GM12891 (cell line): ENCODE results near the gene KRTAP1-4.

Experiments used
- POLR2A ChIP-seq: IDR thresholded peaks from 2 replicates; pipeline ENCODE4 v1.6.1; 2011; ENCODE audit warnings: low read depth, low read length, control low read depth
- POLR2AphosphoS5 ChIP-seq: IDR thresholded peaks from 2 replicates; pipeline ENCODE4 v1.6.1; 2011; ENCODE audit warnings: low read depth, low read length, control low read depth
- SPI1 ChIP-seq: IDR thresholded peaks from 2 replicates; pipeline ENCODE4 v1.6.1; 2011; ENCODE audit warnings: low read depth, low read length, control low read depth

DNA sequence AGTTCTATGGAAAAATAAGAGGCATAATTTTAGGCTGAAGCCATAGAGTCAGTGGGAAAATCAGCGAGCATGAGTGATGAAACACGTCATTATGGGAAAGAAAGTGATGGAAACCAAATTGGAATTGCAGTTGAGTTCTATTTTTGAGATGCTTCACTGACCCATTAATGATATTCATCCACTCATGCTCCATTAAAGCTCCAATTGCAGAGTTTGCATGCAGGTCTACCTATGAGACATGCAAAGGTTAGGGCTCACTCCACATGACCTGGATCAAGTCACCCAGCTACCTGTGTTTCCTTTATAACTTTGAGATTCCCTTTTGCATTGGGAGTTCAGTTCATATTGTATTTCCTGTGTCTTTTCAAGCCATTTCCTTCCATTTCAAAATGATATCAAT, 43.7 kb upstream of the KRTAP1-4 start:
- TF ChIP-seq POLR2A (no peak), POLR2AphosphoS5 (no peak), SPI1 (no peak)
